Uterus (tissue), 2 donors: ENCODE measurements around the gene RBM15B.
"Not testable (repeated sequence)": the region's sequence is repeated elsewhere in the genome, so short reads cannot be mapped to it uniquely, and the experiment has no call there.

Experiments
- CTCF ChIP-seq, 4 experiments: fragments of 200-600 bp in 2 of 4; fragments of 450-650 bp in 2 of 4; sonication (generic) in 2 of 4; IDR thresholded peaks; one replicate each; pipeline ENCODE4 v1.5.1; 2016 to 2019; ENCODE audit warnings: antibody characterized with exemption in 4 of 4, mild to moderate bottlenecking in 2 of 4, moderate library complexity in 1 of 4
- POLR2A ChIP-seq, 2 donors: fragments of 450-650 bp; IDR thresholded peaks; one replicate each; pipeline ENCODE4 v1.6.1; 2016; ENCODE audit warnings: antibody characterized with exemption in 2 of 2, mild to moderate bottlenecking in 1 of 2, moderate library complexity in 1 of 2

- not testable (repeated sequence) for TF ChIP-seq POLR2A, CTCF (IDR thresholded peaks at IDR 0.05)
Observed at GRCh38 chr3:51368276-51368675, 22.8 kb upstream of the RBM15B start.
